HL-60 (cell line): ENCODE data around the gene ADAMTS8.

Experiments
- DNase-seq, 2 experiments: peaks; one replicate each; pipeline ENCODE4 v3.0.0-alpha.2; 2010 to 2020; ENCODE audit warnings: low read depth in 1 of 2, low spot score in 1 of 2
- H3K27ac ChIP-seq: fragments of 250-450 bp; sonication (Bioruptor Pico); replicated peaks from 2 replicates; pipeline ENCODE4 v1.5.1; 2020; ENCODE audit warnings: mild to moderate bottlenecking, moderate library complexity
- H3K27me3 ChIP-seq: fragments of 250-450 bp; sonication (Bioruptor Pico); 2 replicates; pipeline ENCODE4 v1.5.1; 2021; ENCODE audit warnings: mild to moderate bottlenecking, moderate library complexity; ENCODE audit not compliant: insufficient read depth, poor library complexity, severe bottlenecking
- H3K4me3 ChIP-seq: replicated peaks from 2 replicates; pipeline ENCODE4 v1.5.1; 2011; ENCODE audit warnings: mild to moderate bottlenecking, control low read depth, low read length; ENCODE audit not compliant: insufficient read depth
- GABPA ChIP-seq: IDR thresholded peaks from 2 replicates; pipeline ENCODE4 v1.6.1; 2012; ENCODE audit warnings: low read depth
- POLR2AphosphoS5 ChIP-seq: IDR thresholded peaks from 2 replicates; pipeline ENCODE4 v1.6.1; 2012; ENCODE audit warnings: low read depth
- REST ChIP-seq: IDR thresholded peaks from 2 replicates; pipeline ENCODE4 v1.6.1; 2012; ENCODE audit warnings: low read depth; ENCODE audit not compliant: insufficient replicate concordance
- SPI1 ChIP-seq: IDR thresholded peaks from 2 replicates; pipeline ENCODE4 v1.6.1; 2012; ENCODE audit warnings: low read depth, mild to moderate bottlenecking, borderline replicate concordance
- TF ChIP-seq, protein P1 (sequence below): IDR thresholded peaks from one replicate; pipeline ENCODE4 v1.5.1; 2011; ENCODE audit warnings: low read length, control low read depth, inconsistent platforms; ENCODE audit not compliant: insufficient read depth

Gene ADAMTS8

GRCh38 chr11:130396965-130397364 lies 31.4 kb downstream of the ADAMTS8 start:
- no peak overlapping the region for H3K27ac ChIP-seq
- TF ChIP-seq SPI1, result no peak
- TF ChIP-seq GABPA, result no peak
- no peak for TF ChIP-seq POLR2AphosphoS5
- TF ChIP-seq, protein P1, sequence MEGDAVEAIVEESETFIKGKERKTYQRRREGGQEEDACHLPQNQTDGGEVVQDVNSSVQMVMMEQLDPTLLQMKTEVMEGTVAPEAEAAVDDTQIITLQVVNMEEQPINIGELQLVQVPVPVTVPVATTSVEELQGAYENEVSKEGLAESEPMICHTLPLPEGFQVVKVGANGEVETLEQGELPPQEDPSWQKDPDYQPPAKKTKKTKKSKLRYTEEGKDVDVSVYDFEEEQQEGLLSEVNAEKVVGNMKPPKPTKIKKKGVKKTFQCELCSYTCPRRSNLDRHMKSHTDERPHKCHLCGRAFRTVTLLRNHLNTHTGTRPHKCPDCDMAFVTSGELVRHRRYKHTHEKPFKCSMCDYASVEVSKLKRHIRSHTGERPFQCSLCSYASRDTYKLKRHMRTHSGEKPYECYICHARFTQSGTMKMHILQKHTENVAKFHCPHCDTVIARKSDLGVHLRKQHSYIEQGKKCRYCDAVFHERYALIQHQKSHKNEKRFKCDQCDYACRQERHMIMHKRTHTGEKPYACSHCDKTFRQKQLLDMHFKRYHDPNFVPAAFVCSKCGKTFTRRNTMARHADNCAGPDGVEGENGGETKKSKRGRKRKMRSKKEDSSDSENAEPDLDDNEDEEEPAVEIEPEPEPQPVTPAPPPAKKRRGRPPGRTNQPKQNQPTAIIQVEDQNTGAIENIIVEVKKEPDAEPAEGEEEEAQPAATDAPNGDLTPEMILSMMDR, result no peak
- no peak for TF ChIP-seq REST
- H3K27me3 ChIP-seq, result peaks cover 5% of the 10 kb centered on the region
- H3K4me3 ChIP-seq, result no peak overlapping the region
- no peak for DNase-seq

DNA sequence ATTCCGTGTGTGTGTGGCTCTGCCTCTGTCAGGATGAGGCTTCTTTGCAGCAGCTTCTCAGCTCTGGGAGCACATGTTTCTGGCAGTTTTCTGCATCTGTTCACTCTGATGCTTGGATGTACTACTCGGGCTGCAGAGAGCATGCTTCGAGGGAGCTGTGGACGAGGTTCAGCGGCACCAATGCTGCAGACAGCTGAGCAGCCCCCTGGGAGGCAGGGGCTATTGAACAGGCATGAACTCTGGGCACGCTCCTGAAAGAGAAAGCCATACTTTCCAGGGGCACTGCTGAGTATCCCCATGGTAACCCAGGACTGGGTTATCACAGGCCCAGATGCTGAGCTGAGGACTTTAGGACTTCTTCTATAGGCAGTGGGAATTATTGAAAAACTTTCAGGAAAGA lies 33.8 kb downstream of the ADAMTS8 start:
- Histone ChIP-seq H3K27ac (no peak overlapping the region), H3K4me3 (no peak overlapping the region), H3K27me3 (peaks cover 5% of the 10 kb centered on the region)
- TF ChIP-seq REST (no peak), SPI1 (no peak)
- DNase-seq, result no peak

DNA sequence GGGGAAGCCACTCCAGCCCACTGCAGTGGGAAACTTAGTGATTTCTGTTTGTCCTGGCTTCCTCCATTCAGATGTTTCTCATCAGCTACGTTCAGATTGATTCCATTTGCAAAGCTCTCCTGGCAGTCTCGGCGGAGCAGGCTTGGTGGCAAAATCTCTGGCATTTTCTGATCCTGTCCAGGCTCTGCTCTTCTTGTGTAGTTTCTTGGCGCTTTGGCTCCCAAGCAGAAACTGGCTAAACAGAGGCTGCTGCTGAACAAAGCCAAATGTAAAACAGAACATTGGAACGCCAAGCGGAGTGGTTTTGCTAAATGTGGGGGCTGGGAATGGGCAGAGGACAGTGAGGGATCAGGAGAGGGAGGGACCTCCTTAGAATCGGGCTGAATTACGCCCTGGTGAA lies 36.7 kb downstream of the ADAMTS8 start:
- TF ChIP-seq, protein P1, result no peak
- no peak for TF ChIP-seq SPI1
- no peak for TF ChIP-seq POLR2AphosphoS5
- no peak for TF ChIP-seq REST
- TF ChIP-seq GABPA, result no peak
- no peak for DNase-seq
- H3K4me3 ChIP-seq, result no peak overlapping the region
- no peak overlapping the region for H3K27ac ChIP-seq
- H3K27me3 ChIP-seq, result peaks cover 13% of the 10 kb centered on the region
